GM23338 (cell line): ENCODE data around the gene HIVEP3. TPM values are rescaled to one million over a fixed set of nuclear protein-coding genes. Genes with fewer than 3 reads are reported as not detected.

Experiments
- ATAC-seq: fragments of 200-7000 bp; cut with Tn5 transposase; 3 replicates; pipeline ENCODE4 v1.9.1; 2020
- DNase-seq: peaks from one replicate; pipeline ENCODE4 v3.0.0-alpha.2; 2015; ENCODE audit warnings: low spot score
- H2AFZ ChIP-seq: fragments of 200-600 bp; sonication (generic); 2 replicates; pipeline ENCODE4 v1.8.0; 2016; ENCODE audit warnings: antibody characterized with exemption, mild to moderate bottlenecking, moderate library complexity
- H3F3A ChIP-seq: fragments of 200-600 bp; sonication (generic); replicated peaks from 2 replicates; pipeline ENCODE4 v1.8.0; 2017; ENCODE audit warnings: antibody characterized with exemption, mixed run types, low read depth
- H3K27ac ChIP-seq: fragments of 200-600 bp; sonication (generic); 2 replicates; pipeline ENCODE4 v1.6.1; 2016; ENCODE audit warnings: low read depth
- H3K27me3 ChIP-seq: fragments of 200-600 bp; sonication (generic); 2 replicates; pipeline ENCODE4 v1.8.0; 2016; ENCODE audit warnings: mild to moderate bottlenecking, mixed run types, moderate library complexity; ENCODE audit not compliant: insufficient read depth
- H3K36me3 ChIP-seq: fragments of 200-600 bp; sonication (generic); 2 replicates; pipeline ENCODE4 v1.8.0; 2016; ENCODE audit warnings: mild to moderate bottlenecking; ENCODE audit not compliant: insufficient read depth
- H3K4me1 ChIP-seq: fragments of 200-600 bp; sonication (generic); 2 replicates; pipeline ENCODE4 v1.8.0; 2016; ENCODE audit warnings: mild to moderate bottlenecking, moderate library complexity; ENCODE audit not compliant: insufficient read depth
- H3K4me2 ChIP-seq: fragments of 200-600 bp; sonication (generic); 2 replicates; pipeline ENCODE4 v1.7.1; 2017; ENCODE audit warnings: mixed run types
- H3K4me3 ChIP-seq: fragments of 200-600 bp; sonication (generic); 2 replicates; pipeline ENCODE4 v1.6.1; 2016; ENCODE audit warnings: mixed run types
- H3K79me2 ChIP-seq: fragments of 200-600 bp; sonication (generic); replicated peaks from 2 replicates; pipeline ENCODE4 v1.8.0; 2017; ENCODE audit warnings: mild to moderate bottlenecking; ENCODE audit not compliant: insufficient read depth
- H3K9me2 ChIP-seq: fragments of 200-600 bp; sonication (generic); 2 replicates; pipeline ENCODE4 v1.8.0; 2017; ENCODE audit not compliant: insufficient read depth
- H4K20me1 ChIP-seq: fragments of 200-600 bp; sonication (generic); replicated peaks from 2 replicates; pipeline ENCODE4 v1.8.0; 2017; ENCODE audit warnings: mild to moderate bottlenecking; ENCODE audit not compliant: insufficient read depth
- H3K27ac Mint-ChIP-seq: 2 replicates; pipeline ENCODE4 v1.8.0; 2020; ENCODE audit warnings: inconsistent platforms, mild to moderate bottlenecking, moderate library complexity, mixed read lengths
- H3K27me3 Mint-ChIP-seq: 3 replicates; pipeline ENCODE4 v1.8.0; 2022; ENCODE audit warnings: low read depth, mild to moderate bottlenecking, moderate library complexity, mixed read lengths, inconsistent platforms; ENCODE audit not compliant: insufficient read depth, poor library complexity
- H3K36me3 Mint-ChIP-seq: 3 replicates; pipeline ENCODE4 v1.8.0; 2021; ENCODE audit warnings: low read depth, mild to moderate bottlenecking, inconsistent platforms, moderate library complexity, mixed read lengths
- H3K4me1 Mint-ChIP-seq: 3 replicates; pipeline ENCODE4 v1.8.0; 2020; ENCODE audit warnings: mild to moderate bottlenecking, inconsistent platforms, mixed read lengths
- H3K4me3 Mint-ChIP-seq: 3 replicates; pipeline ENCODE4 v1.8.0; 2021; ENCODE audit warnings: moderate library complexity, mild to moderate bottlenecking, inconsistent platforms, mixed read lengths
- H3K9me3 Mint-ChIP-seq: 3 replicates; pipeline ENCODE4 v1.8.0; 2020; ENCODE audit warnings: moderate library complexity, mild to moderate bottlenecking, inconsistent platforms, mixed read lengths
- CREB1 ChIP-seq: fragments of 250-450 bp; sonication (Bioruptor Pico); IDR thresholded peaks from 2 replicates; pipeline ENCODE4 v1.5.0; 2020; ENCODE audit warnings: low read depth, mild to moderate bottlenecking, moderate library complexity
- CTCF ChIP-seq, 2 experiments: fragments of 200-600 bp in 1 of 2; sonication (generic) in 1 of 2; conservative IDR thresholded peaks; 2 replicates each; pipeline versions ENCODE4 v1.5.1 to v1.6.1; 2016 to 2017; ENCODE audit warnings: antibody characterized with exemption in 2 of 2, low read depth in 2 of 2, mild to moderate bottlenecking in 2 of 2, moderate library complexity in 1 of 2
- ETS1 ChIP-seq: IDR thresholded peaks from 2 replicates; pipeline ENCODE4 v1.6.1; 2016; ENCODE audit warnings: antibody characterized with exemption
- EZH2 ChIP-seq: fragments of 200-600 bp; sonication (generic); IDR thresholded peaks from one replicate; pipeline ENCODE4 v1.8.0; 2017; ENCODE audit warnings: antibody characterized with exemption, mild to moderate bottlenecking, low read depth; ENCODE audit not compliant: unreplicated experiment
- EZH2phosphoT487 ChIP-seq: fragments of 200-600 bp; sonication (generic); IDR thresholded peaks from one replicate; pipeline ENCODE4 v1.8.1; 2018; ENCODE audit warnings: antibody characterized with exemption; ENCODE audit not compliant: unreplicated experiment
- JUNB ChIP-seq: IDR thresholded peaks from one replicate; pipeline ENCODE4 v1.6.1; 2016; ENCODE audit warnings: antibody characterized with exemption; ENCODE audit not compliant: unreplicated experiment
- NANOG ChIP-seq: IDR thresholded peaks from 2 replicates; pipeline ENCODE4 v1.6.1; 2016; ENCODE audit warnings: antibody characterized with exemption, borderline replicate concordance
- POLR2AphosphoS5 ChIP-seq: IDR thresholded peaks from 2 replicates; pipeline ENCODE4 v1.6.1; 2016; ENCODE audit warnings: antibody characterized with exemption, low read depth
- REST ChIP-seq: IDR thresholded peaks from one replicate; pipeline ENCODE4 v1.6.1; 2018; ENCODE audit warnings: antibody characterized with exemption; ENCODE audit not compliant: unreplicated experiment
- STAT1 ChIP-seq: IDR thresholded peaks from one replicate; pipeline ENCODE4 v1.6.1; 2016; ENCODE audit warnings: antibody characterized with exemption; ENCODE audit not compliant: unreplicated experiment
- ZNF114 ChIP-seq: fragments of 250-450 bp; sonication (Bioruptor Pico); IDR thresholded peaks from 2 replicates; pipeline ENCODE4 v1.5.0; 2020; ENCODE audit warnings: mild to moderate bottlenecking, moderate library complexity
- ZNF331 ChIP-seq: fragments of 250-450 bp; sonication (Bioruptor Pico); IDR thresholded peaks from 2 replicates; pipeline ENCODE4 v1.5.0; 2020; ENCODE audit warnings: low read depth, mild to moderate bottlenecking, moderate library complexity
- ZNF462 ChIP-seq: fragments of 250-450 bp; sonication (Bioruptor Pico); IDR thresholded peaks from 2 replicates; pipeline ENCODE4 v1.5.0; 2020; ENCODE audit warnings: mild to moderate bottlenecking, moderate library complexity
- polyA plus RNA-seq: library from polyadenylated mRNA; unstranded; fragments of >200 nt; fragmentation: Nextera tagmentation; extraction: Ambion mirVana; gene quantifications from 2 replicates; pipeline ENCODE4 v1.2.1, GENCODE V29; 2016
- total RNA-seq: library from RNA; depleted of rRNA; stranded (reverse); fragments of >200 nt; shearing (Covaris generic); gene quantifications from 2 replicates; pipeline ENCODE4 v1.2.3, GENCODE V29; 2014

Gene HIVEP3
- total and polyA plus RNA-seq, 2 experiments from 2014 or later, result 0.14 to 0.24 TPM

GRCh38 chr1:41537788-41538351 lies 380.9 kb downstream of the HIVEP3 start:
- ATAC-seq, result no peak
- H4K20me1 ChIP-seq, result no peaks in the 10 kb centered on the region
- H3K27ac ChIP-seq, result no peak overlapping the region
- no peak overlapping the region for H3K4me2 ChIP-seq
- Mint-ChIP-seq H3K27me3 (peaks cover 14% of the 10 kb centered on the region), H3K4me1 (no peaks in the 10 kb centered on the region), H3K36me3 (no peaks in the 10 kb centered on the region), H3K9me3 (peaks cover 5% of the 10 kb centered on the region; the same call in 1 of the 3 replicates), H3K4me3 (no peak overlapping the region), H3K27ac (no peak overlapping the region)
- no peak for TF ChIP-seq ETS1
- no peak for TF ChIP-seq STAT1
- TF ChIP-seq POLR2AphosphoS5, result no peak
- no peak for TF ChIP-seq EZH2phosphoT487
- TF ChIP-seq REST, result no peak
- no peak for TF ChIP-seq EZH2
- no peak for TF ChIP-seq ZNF331
- no peak for TF ChIP-seq CREB1 (CRISPR knock-in tag)
- TF ChIP-seq ZNF114, result no peak
- no peak for TF ChIP-seq JUNB
- TF ChIP-seq NANOG, result no peak
- TF ChIP-seq ZNF462 (CRISPR knock-in tag), result no peak
- TF ChIP-seq CTCF (conservative IDR thresholded peaks at IDR 0.05; ENCODE audit: low read depth in 2 of 2), result no peak
- H3F3A ChIP-seq, result no peaks in the 10 kb centered on the region
- DNase-seq, result no peak
- no peak overlapping the region for H2AFZ ChIP-seq
- no peaks in the 10 kb centered on the region for H3K27me3 ChIP-seq
- H3K4me3 ChIP-seq, result no peak overlapping the region
- H3K4me1 ChIP-seq, result no peaks in the 10 kb centered on the region
- H3K36me3 ChIP-seq, result no peaks in the 10 kb centered on the region
- no peaks in the 10 kb centered on the region for H3K9me2 ChIP-seq
- H3K79me2 ChIP-seq, result no peaks in the 10 kb centered on the region
